ENCODE measurements around the gene CCDC88C. TPM values are rescaled to one million over a fixed set of nuclear protein-coding genes. Genes with fewer than 3 reads are reported as not detected.

The CCDC88C gene
- total RNA-seq, 1 experiment from 2014 or later = 19.7 TPM

DNA sequence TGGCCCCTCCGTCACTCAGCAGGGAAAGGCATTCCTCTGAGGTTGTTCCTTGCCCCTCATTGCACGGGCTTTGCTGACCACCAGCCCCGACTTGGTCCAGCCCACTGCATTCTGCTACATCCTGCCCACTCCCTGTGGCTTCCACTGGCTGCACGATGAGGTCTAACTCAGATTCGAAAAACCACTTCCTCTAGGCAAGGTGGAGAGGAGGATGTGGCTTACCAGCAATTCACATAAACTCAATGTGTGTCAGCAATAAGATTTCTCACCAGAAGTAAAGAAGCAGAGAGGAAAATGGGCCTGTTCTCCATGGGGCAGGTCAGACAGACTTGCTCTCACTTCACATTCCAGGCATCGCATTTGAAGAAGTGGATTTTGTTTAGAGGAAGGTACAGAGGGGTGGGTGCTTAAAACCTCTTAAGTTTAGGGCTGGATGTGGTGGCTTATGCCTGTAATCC lies 187.8 kb downstream of the CCDC88C start:
- no peak overlapping the region for H2AFZ ChIP-seq (ENCODE audit: low read length)
- H3F3A ChIP-seq (ENCODE audit: low read length, unreplicated experiment) = no peaks in the 10 kb centered on the region
- H3K4me1 ChIP-seq (ENCODE audit: insufficient read depth, low read length) = peaks cover 49% of the 10 kb centered on the region
- CTCF ChIA-PET = no interaction called here
- H3K36me3 ChIP-seq (ENCODE audit: low read depth, low read length) = no peaks in the 10 kb centered on the region
- H3K79me2 ChIP-seq (ENCODE audit: low read length) = no peaks in the 10 kb centered on the region
- peak; percentile 82 for DNase-seq
- peak; percentile 73 for ATAC-seq
- POLR2A ChIA-PET (ENCODE audit: unreplicated experiment) = no interaction called here
- peak overlapping the region; percentile 34; the same call in 1 of the 2 replicates for H3K9ac ChIP-seq (ENCODE audit: low read length)
- H3K4me3 ChIP-seq (ENCODE audit: low read length) = no peak overlapping the region
- no peaks in the 10 kb centered on the region for H3K27me3 ChIP-seq (ENCODE audit: low read length)
- BruUV-seq (replicated peaks) = no TSS peak
- TF ChIP-seq EZH2phosphoT487 (IDR thresholded peaks at IDR 0.05; ENCODE audit: borderline replicate concordance, low read length) (no peak), EZH2 (IDR thresholded peaks at IDR 0.05; ENCODE audit: low read length, unreplicated experiment) (no peak)
- TF ChIP-seq, protein P1, sequence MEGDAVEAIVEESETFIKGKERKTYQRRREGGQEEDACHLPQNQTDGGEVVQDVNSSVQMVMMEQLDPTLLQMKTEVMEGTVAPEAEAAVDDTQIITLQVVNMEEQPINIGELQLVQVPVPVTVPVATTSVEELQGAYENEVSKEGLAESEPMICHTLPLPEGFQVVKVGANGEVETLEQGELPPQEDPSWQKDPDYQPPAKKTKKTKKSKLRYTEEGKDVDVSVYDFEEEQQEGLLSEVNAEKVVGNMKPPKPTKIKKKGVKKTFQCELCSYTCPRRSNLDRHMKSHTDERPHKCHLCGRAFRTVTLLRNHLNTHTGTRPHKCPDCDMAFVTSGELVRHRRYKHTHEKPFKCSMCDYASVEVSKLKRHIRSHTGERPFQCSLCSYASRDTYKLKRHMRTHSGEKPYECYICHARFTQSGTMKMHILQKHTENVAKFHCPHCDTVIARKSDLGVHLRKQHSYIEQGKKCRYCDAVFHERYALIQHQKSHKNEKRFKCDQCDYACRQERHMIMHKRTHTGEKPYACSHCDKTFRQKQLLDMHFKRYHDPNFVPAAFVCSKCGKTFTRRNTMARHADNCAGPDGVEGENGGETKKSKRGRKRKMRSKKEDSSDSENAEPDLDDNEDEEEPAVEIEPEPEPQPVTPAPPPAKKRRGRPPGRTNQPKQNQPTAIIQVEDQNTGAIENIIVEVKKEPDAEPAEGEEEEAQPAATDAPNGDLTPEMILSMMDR (conservative IDR thresholded peaks at IDR 0.05; ENCODE audit: low read depth, low read length) = no peak
- no peaks in the 10 kb centered on the region for H4K20me1 ChIP-seq (ENCODE audit: low read length)
- H3K27ac ChIP-seq (ENCODE audit: low read length) = peak overlapping the region; percentile 89
- intact Hi-C loops (cut with micrococcal nuclease) = loop anchor here (1.0 to 10.0 kb wide), 3 partner anchors 21 to 55 kb away; no protein-coding TSS in a partner anchor
- no peaks in the 10 kb centered on the region for H3K9me2 ChIP-seq (replicated peaks; ENCODE audit: low read length)
- peak overlapping the region; percentile 9 for H3K4me2 ChIP-seq (ENCODE audit: low read length)
- H3K9me3 ChIP-seq (ENCODE audit: low read length) = no peaks in the 10 kb centered on the region

DNA sequence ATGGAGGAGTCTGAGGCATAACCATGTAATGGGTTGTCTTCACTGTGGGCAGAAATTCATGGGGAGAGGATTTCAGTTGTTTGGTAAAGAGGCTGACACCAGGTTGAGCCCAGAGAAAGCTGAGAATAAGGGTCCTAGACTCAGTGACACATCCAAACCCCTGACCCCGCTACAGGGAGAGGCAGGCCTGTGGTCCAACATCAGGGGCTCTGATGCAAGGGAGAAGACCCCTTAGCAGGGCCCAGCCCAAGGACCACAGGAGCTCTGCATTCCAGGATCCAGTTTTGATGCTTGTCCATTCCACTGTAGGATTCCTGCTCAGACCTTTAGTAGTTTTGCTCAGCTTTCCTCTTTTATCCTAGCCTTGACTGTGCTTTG lies 188.6 kb downstream of the CCDC88C start:
- no peaks in the 10 kb centered on the region for H3K9me2 ChIP-seq (replicated peaks; ENCODE audit: low read length)
- POLR2A ChIA-PET (ENCODE audit: unreplicated experiment) = no interaction called here
- no peaks in the 10 kb centered on the region for H3K9me3 ChIP-seq (ENCODE audit: low read length)
- peak overlapping the region; percentile 50 for H3K4me2 ChIP-seq (ENCODE audit: low read length)
- DNase-seq (no peak), ATAC-seq (no peak)
- no peak for TF ChIP-seq EZH2phosphoT487 (IDR thresholded peaks at IDR 0.05; ENCODE audit: borderline replicate concordance, low read length)
- no peak for TF ChIP-seq EZH2 (IDR thresholded peaks at IDR 0.05; ENCODE audit: low read length, unreplicated experiment)
- TF ChIP-seq, protein P1 (conservative IDR thresholded peaks at IDR 0.05; ENCODE audit: low read depth, low read length) = no peak
- BruUV-seq (replicated peaks) = no TSS peak
- H3K36me3 ChIP-seq (ENCODE audit: low read depth, low read length) = no peaks in the 10 kb centered on the region
- H3K79me2 ChIP-seq (ENCODE audit: low read length) = no peaks in the 10 kb centered on the region
- H3K4me3 ChIP-seq (ENCODE audit: low read length) = no peak overlapping the region
- intact Hi-C loops (cut with micrococcal nuclease) = loop anchor here (1.0 to 10.0 kb wide), 3 partner anchors 21 to 56 kb away; no protein-coding TSS in a partner anchor
- peak overlapping the region; percentile 89 for H3K27ac ChIP-seq (ENCODE audit: low read length)
- H3F3A ChIP-seq (ENCODE audit: low read length, unreplicated experiment) = no peaks in the 10 kb centered on the region
- CTCF ChIA-PET = no interaction called here
- H3K4me1 ChIP-seq (ENCODE audit: insufficient read depth, low read length) = peaks cover 51% of the 10 kb centered on the region
- no peaks in the 10 kb centered on the region for H3K27me3 ChIP-seq (ENCODE audit: low read length)
- peak overlapping the region; percentile 23; the same call in 1 of the 2 replicates for H2AFZ ChIP-seq (ENCODE audit: low read length)
- peak overlapping the region; percentile 34; the same call in 1 of the 2 replicates for H3K9ac ChIP-seq (ENCODE audit: low read length)
- no peaks in the 10 kb centered on the region for H4K20me1 ChIP-seq (ENCODE audit: low read length)

All from PC-3 (cell line).